Measurements from ENCODE around the gene MRC2. TPM values are rescaled to one million over a fixed set of nuclear protein-coding genes. Genes with fewer than 3 reads are reported as not detected.
"Not testable (repeated sequence)": the region's sequence is repeated elsewhere in the genome, so short reads cannot be mapped to it uniquely, and the experiment has no call there.

Gene MRC2
- total RNA-seq, 1 experiment from 2014 or later: 10.7 TPM

- ChIA-PET CTCF (interaction anchor here (1.0 to 1.3 kb wide), 2 partner anchors 22 to 713 kb away, joined by 3 to 6 read pairs; no protein-coding TSS in a partner anchor), POLR2A (no interaction called here), RAD21 (ENCODE audit: low non-redundant PET in 1 of 2, low total read pairs in 2 of 2, uncharacterized antibody in 2 of 2, unreplicated experiment in 2 of 2) (no interaction called here)
- no peak for DNase-seq (ENCODE audit: low read depth, low spot score)
- Histone ChIP-seq H3K4me3 (replicated peaks in 1 of 2; ENCODE audit: low read depth in 1 of 2, low read length in 2 of 2) (no peak overlapping the region), H3K4me2 (ENCODE audit: low read length) (no peak overlapping the region), H3K9ac (ENCODE audit: low read length) (no peak overlapping the region), H3K9me3 (ENCODE audit: control insufficient read depth in 1 of 2, insufficient read depth in 1 of 2, low read depth in 1 of 2, low read length in 2 of 2) (no peaks in the 10 kb centered on the region), H3K27ac (ENCODE audit: low read depth, low read length) (no peak overlapping the region), H3K36me3 (ENCODE audit: control insufficient read depth in 1 of 2, insufficient read depth in 2 of 2, low read length in 2 of 2) (no peaks in the 10 kb centered on the region), H3K9me2 (ENCODE audit: insufficient read depth) (no peaks in the 10 kb centered on the region), H2AFZ (ENCODE audit: low read depth, low read length, poor library complexity, severe bottlenecking) (no peak overlapping the region), H3K27me3 (ENCODE audit: insufficient read depth, low read length) (no peaks in the 10 kb centered on the region), H4K20me1 (ENCODE audit: insufficient read depth) (no peaks in the 10 kb centered on the region), H3K79me2 (ENCODE audit: insufficient read depth, low read length) (no peaks in the 10 kb centered on the region), H3K4me1 (ENCODE audit: control insufficient read depth in 1 of 2, insufficient read depth in 2 of 2, low read length in 2 of 2) (peaks cover 0 to 11% of the 10 kb centered on the region in 2 experiments; a peak in 1 of 4 replicates)
- no peak for ATAC-seq
- TF ChIP-seq ATF3 (IDR thresholded peaks at IDR 0.05) (no peak), ZBTB33 (IDR thresholded peaks at IDR 0.05; ENCODE audit: extremely low read depth, insufficient replicate concordance, low read length) (no peak), EZH2phosphoT487 (IDR thresholded peaks at IDR 0.05; ENCODE audit: borderline replicate concordance) (no peak), YY1 (IDR thresholded peaks at IDR 0.05; ENCODE audit: extremely low read depth, insufficient replicate concordance, low read depth, low read length) (no peak)
- BruUV-seq (replicated peaks): no TSS peak
- intact Hi-C loops (cut with micrococcal nuclease): no loop called here
Observed at GRCh38 chr17:62693616-62694409, 66.3 kb downstream of the MRC2 start.

- H3K9ac ChIP-seq (ENCODE audit: low read length); H3K9me3 ChIP-seq (ENCODE audit: control insufficient read depth in 1 of 2, insufficient read depth in 1 of 2, low read depth in 1 of 2, low read length in 2 of 2); POLR2A ChIA-PET; H3K27ac ChIP-seq (ENCODE audit: low read depth, low read length); H2AFZ ChIP-seq (ENCODE audit: low read depth, low read length, poor library complexity, severe bottlenecking); H3K36me3 ChIP-seq (ENCODE audit: control insufficient read depth in 1 of 2, insufficient read depth in 2 of 2, low read length in 2 of 2); H3K27me3 ChIP-seq (ENCODE audit: insufficient read depth, low read length); DNase-seq (ENCODE audit: low read depth, low spot score); H3K79me2 ChIP-seq (ENCODE audit: insufficient read depth, low read length); BruUV-seq (replicated peaks); H3K9me2 ChIP-seq (ENCODE audit: insufficient read depth); intact Hi-C loops (cut with micrococcal nuclease); H3K4me2 ChIP-seq (ENCODE audit: low read length); H3K4me3 ChIP-seq (replicated peaks in 1 of 2; ENCODE audit: low read depth in 1 of 2, low read length in 2 of 2); ATAC-seq; RAD21 ChIA-PET (ENCODE audit: low non-redundant PET in 1 of 2, low total read pairs in 2 of 2, uncharacterized antibody in 2 of 2, unreplicated experiment in 2 of 2); H4K20me1 ChIP-seq (ENCODE audit: insufficient read depth): not testable (repeated sequence)
- CTCF ChIA-PET: interaction anchor here (1.0 kb wide), 1 partner anchor 21 kb away, joined by 3 read pairs; no protein-coding TSS in a partner anchor
- peaks cover 0 to 11% of the 10 kb centered on the region in 2 experiments; a peak in 1 of 4 replicates for H3K4me1 ChIP-seq (ENCODE audit: control insufficient read depth in 1 of 2, insufficient read depth in 2 of 2, low read length in 2 of 2)
Observed at GRCh38 chr17:62695093-62695738, 67.7 kb downstream of the MRC2 start.
